ENCODE measurements around the gene CRACR2A.

Gene CRACR2A

DNA sequence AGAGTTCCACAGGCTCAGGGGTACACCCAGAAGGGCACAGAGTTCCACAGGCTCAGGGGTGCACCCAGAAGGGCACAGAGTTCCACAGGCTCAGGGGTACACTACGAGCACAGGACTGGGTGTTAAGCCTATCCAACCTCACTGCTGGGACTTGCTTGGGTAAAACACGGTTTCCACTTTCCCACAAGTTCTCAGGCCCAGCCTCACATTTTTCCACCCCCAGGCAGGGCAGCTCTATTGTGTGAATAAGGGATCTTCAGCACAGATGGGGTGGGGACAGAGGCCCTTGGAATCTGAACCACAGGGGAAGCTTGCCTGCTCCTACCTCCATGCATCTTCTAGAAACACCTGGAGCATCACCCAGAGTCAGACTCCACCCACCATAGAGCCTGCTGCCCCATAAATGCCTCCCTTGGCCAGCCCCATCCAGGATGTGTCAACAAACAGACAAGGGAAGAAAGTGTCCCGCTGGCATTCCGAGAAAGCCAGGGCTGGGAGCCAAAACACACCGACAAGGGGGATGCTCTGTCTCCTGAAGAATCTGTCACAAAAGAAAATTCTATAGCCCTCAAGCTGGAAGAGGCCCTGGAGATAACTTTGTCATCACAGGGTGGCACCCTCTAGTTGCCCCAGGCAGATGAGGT is 4.8 kb downstream of the CRACR2A start:
- peaks cover 15 to 27% (median 22%) of the 10 kb centered on the region in 11 experiments for H3K9me3 ChIP-seq (replicated peaks in 1 of 11)
- peak overlapping the region in 4 of 11 experiments; percentile 21 to 45 (median 34); a peak in 5 of 22 replicates for H3K27ac ChIP-seq
- H3K27me3 ChIP-seq, result no peaks in the 10 kb centered on the region
- peak overlapping the region in 4 of 11 experiments; percentile 25 to 96 (median 92); a peak in 6 of 22 replicates for H3K4me2 ChIP-seq
- H3K4me1 ChIP-seq, result peaks cover 34 to 72% (median 52%) of the 10 kb centered on the region in 10 experiments
- no peak overlapping the region for H3K9ac ChIP-seq
- H3K4me3 ChIP-seq, result no peak overlapping the region
- TF ChIP-seq Cebpa-rat (IDR thresholded peaks at IDR 0.05), result no peak
- peaks cover 21 to 83% (median 69%) of the 10 kb centered on the region in 11 experiments; a peak in 21 of 22 replicates for H3K36me3 ChIP-seq
- H4K20me1 ChIP-seq, result peaks cover 0 to 78% (median 57%) of the 10 kb centered on the region in 11 experiments; a peak in 17 of 22 replicates

DNA sequence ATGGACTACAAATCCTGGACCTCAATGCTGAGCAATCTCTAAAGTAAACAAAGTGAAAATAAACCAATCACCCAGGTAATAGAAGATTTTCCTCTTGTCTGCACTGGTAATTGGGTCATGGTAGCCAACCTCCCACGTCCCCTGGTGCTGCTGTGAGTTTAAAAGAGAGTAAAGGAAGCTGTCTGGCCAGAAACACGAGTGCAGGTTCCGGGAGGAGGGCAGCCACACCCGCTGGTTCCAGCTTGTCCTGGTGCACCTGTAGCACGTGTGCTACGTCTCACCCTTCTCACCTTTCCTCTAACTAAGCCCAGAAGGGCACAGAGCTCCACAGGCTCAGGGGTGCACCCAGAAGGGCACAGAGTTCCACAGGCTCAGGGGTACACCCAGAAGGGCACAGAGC is 5.4 kb downstream of the CRACR2A start:
- Histone ChIP-seq H3K4me1 (peaks cover 32 to 75% (median 52%) of the 10 kb centered on the region in 10 experiments), H3K27ac (peak overlapping the region in 1 of 11 experiments; percentile 45; a peak in 1 of 22 replicates), H3K4me3 (no peak overlapping the region), H3K36me3 (peaks cover 27 to 88% (median 75%) of the 10 kb centered on the region in 11 experiments; a peak in 21 of 22 replicates), H3K27me3 (no peaks in the 10 kb centered on the region), H3K4me2 (no peak overlapping the region), H3K9ac (no peak overlapping the region), H3K9me3 (replicated peaks in 1 of 11) (peaks cover 15 to 27% (median 22%) of the 10 kb centered on the region in 11 experiments), H4K20me1 (peaks cover 0 to 82% (median 62%) of the 10 kb centered on the region in 11 experiments; a peak in 17 of 22 replicates)
- TF ChIP-seq Cebpa-rat (IDR thresholded peaks at IDR 0.05), result no peak

DNA sequence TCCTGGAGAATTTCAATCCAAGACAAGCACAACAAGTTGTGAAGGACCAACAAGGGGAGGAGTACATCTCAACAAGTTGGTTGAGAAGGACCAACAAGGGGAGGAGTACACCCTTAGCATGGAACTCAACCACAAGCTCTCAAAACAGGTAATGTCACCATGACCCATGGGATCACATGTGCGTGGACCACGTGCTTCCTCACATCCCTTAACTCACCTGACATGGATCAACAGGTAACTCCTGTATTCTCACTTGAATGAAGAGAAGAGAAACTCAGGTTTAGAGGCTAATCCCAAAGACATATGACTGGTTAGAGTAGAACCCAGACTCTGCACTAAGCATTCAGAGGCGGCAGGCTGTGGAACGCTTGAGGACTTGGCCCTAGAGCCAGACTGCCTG is 6.2 kb downstream of the CRACR2A start:
- H3K9ac ChIP-seq, result no peak overlapping the region

GRCh38 chr12:3745152-3745551 is 7.8 kb downstream of the CRACR2A start:
- no peak overlapping the region for H3K4me3 ChIP-seq
- TF ChIP-seq Cebpa-rat (IDR thresholded peaks at IDR 0.05), result no peak
- no peak overlapping the region for H3K9ac ChIP-seq
- peak overlapping the region in 4 of 11 experiments; percentile 18 to 40 (median 24); a peak in 6 of 22 replicates for H3K4me2 ChIP-seq
- peak overlapping the region in 2 of 11 experiments; percentile 43 to 55; a peak in 3 of 22 replicates for H3K27ac ChIP-seq
- H4K20me1 ChIP-seq, result peaks cover 0 to 95% (median 74%) of the 10 kb centered on the region in 11 experiments; a peak in 18 of 22 replicates
- H3K27me3 ChIP-seq, result no peaks in the 10 kb centered on the region
- H3K4me1 ChIP-seq, result peaks cover 10 to 73% (median 41%) of the 10 kb centered on the region in 10 experiments
- H3K36me3 ChIP-seq, result peaks cover 36 to 100% (median 95%) of the 10 kb centered on the region in 11 experiments
- H3K9me3 ChIP-seq (replicated peaks in 1 of 11), result peaks cover 15 to 27% (median 22%) of the 10 kb centered on the region in 11 experiments

More for the DNA sequence above, 6.2 kb downstream of the CRACR2A start:
- TF ChIP-seq Cebpa-rat (IDR thresholded peaks at IDR 0.05), result no peak
- Histone ChIP-seq H3K4me3 (no peak overlapping the region), H3K4me1 (peaks cover 24 to 80% (median 54%) of the 10 kb centered on the region in 10 experiments), H3K4me2 (no peak overlapping the region), H3K36me3 (peaks cover 29 to 96% (median 82%) of the 10 kb centered on the region in 11 experiments), H3K27me3 (no peaks in the 10 kb centered on the region), H3K27ac (no peak overlapping the region), H3K9me3 (replicated peaks in 1 of 11) (peaks cover 15 to 27% (median 22%) of the 10 kb centered on the region in 11 experiments), H4K20me1 (peaks cover 0 to 90% (median 69%) of the 10 kb centered on the region in 11 experiments; a peak in 18 of 22 replicates)

DNA sequence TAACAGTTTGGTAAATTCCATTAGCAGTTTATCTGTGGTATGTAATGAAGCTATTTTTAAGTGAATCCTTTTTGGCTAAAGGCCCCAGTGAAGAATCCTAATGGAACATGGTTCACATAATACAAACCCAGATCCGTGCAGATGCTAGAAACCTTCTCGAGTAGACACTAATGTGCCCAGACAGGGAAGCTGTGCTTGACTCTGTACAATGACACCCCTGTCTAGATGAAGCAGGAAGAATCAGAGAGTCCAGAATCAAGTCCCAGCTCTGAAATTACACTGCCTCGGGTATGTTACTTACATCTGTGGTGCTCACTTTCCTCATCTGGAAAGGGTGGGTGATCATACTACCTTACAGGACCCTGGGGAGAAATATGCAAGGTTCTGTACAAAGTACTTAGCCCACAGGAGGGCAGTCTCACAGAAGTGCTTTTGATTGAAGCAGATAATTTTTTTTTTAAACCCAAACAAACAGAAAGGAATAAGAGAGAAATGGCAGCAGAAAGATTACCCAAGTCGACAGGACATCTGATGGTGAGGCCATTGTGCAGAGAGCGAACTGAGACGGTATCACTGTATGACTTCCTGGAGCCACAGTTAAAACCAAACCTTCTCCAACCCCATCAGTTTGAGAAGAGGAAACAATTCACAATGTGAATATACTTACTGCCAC is 8.5 kb downstream of the CRACR2A start:
- no peak overlapping the region for H3K4me3 ChIP-seq
- peaks cover 6 to 65% (median 33%) of the 10 kb centered on the region in 10 experiments for H3K4me1 ChIP-seq
- H3K36me3 ChIP-seq, result peaks cover 36 to 100% (median 98%) of the 10 kb centered on the region in 11 experiments
- H3K9ac ChIP-seq, result no peak overlapping the region; a peak in 1 of 22 replicates
- H3K27me3 ChIP-seq, result no peaks in the 10 kb centered on the region
- H4K20me1 ChIP-seq, result peaks cover 0 to 94% (median 67%) of the 10 kb centered on the region in 11 experiments; a peak in 18 of 22 replicates
- H3K4me2 ChIP-seq, result peak overlapping the region in 2 of 11 experiments; percentile 20 to 29; a peak in 4 of 22 replicates
- peak overlapping the region in 6 of 11 experiments; percentile 5 to 55 (median 18); a peak in 6 of 22 replicates for H3K27ac ChIP-seq
- TF ChIP-seq Cebpa-rat (IDR thresholded peaks at IDR 0.05), result no peak
- peaks cover 15 to 27% (median 22%) of the 10 kb centered on the region in 11 experiments for H3K9me3 ChIP-seq (replicated peaks in 1 of 11)

- Histone ChIP-seq H3K4me3 (no peak overlapping the region), H4K20me1 (peaks cover 0 to 88% (median 61%) of the 10 kb centered on the region in 11 experiments; a peak in 18 of 22 replicates), H3K4me2 (no peak overlapping the region), H3K27me3 (no peaks in the 10 kb centered on the region), H3K36me3 (peaks cover 36 to 100% (median 95%) of the 10 kb centered on the region in 11 experiments), H3K4me1 (peaks cover under 1 to 60% (median 27%) of the 10 kb centered on the region in 10 experiments; a peak in 17 of 20 replicates), H3K9me3 (replicated peaks in 1 of 11) (peaks cover 15 to 27% (median 22%) of the 10 kb centered on the region in 11 experiments), H3K27ac (peak overlapping the region in 6 of 11 experiments; percentile 5 to 55 (median 16); a peak in 5 of 22 replicates), H3K9ac (no peak overlapping the region)
- no peak for TF ChIP-seq Cebpa-rat (IDR thresholded peaks at IDR 0.05)
Observed at GRCh38 chr12:3743803-3744202, 9.1 kb downstream of the CRACR2A start.

GRCh38 chr12:3741882-3742672 is 10.8 kb downstream of the CRACR2A start:
- peaks cover 38 to 100% (median 94%) of the 10 kb centered on the region in 11 experiments for H3K36me3 ChIP-seq
- peak overlapping the region in 4 of 11 experiments; percentile 7 to 46 (median 24); a peak in 5 of 22 replicates for H3K27ac ChIP-seq
- H3K9me3 ChIP-seq (replicated peaks in 1 of 11), result peaks cover 9 to 14% (median 11%) of the 10 kb centered on the region in 11 experiments
- no peaks in the 10 kb centered on the region for H3K27me3 ChIP-seq
- H3K4me2 ChIP-seq, result peak overlapping the region in 3 of 11 experiments; percentile 3 to 13 (median 6); a peak in 1 of 22 replicates
- no peak overlapping the region; a peak in 2 of 22 replicates for H3K9ac ChIP-seq
- no peak overlapping the region for H3K4me3 ChIP-seq
- H3K4me1 ChIP-seq, result peaks cover 0 to 52% (median 23%) of the 10 kb centered on the region in 10 experiments; a peak in 13 of 20 replicates
- TF ChIP-seq Cebpa-rat (IDR thresholded peaks at IDR 0.05), result no peak
- H4K20me1 ChIP-seq, result peaks cover 0 to 72% (median 49%) of the 10 kb centered on the region in 11 experiments; a peak in 18 of 22 replicates
